Measurements from ENCODE around the gene ACSF2.
"Not testable (repeated sequence)": the region's sequence is repeated elsewhere in the genome, so short reads cannot be mapped to it uniquely, and the experiment has no call there.

ACSF2 gene

GRCh38 chr17:50472286-50472685 is 46.3 kb downstream of the ACSF2 start:
- ATAC-seq = no peak
- TF ChIP-seq TOX (CRISPR knock-in tag; IDR thresholded peaks at IDR 0.05; ENCODE audit: borderline replicate concordance) (no peak), TSHZ2 (CRISPR knock-in tag; IDR thresholded peaks at IDR 0.05) (no peak), ISL1 (CRISPR knock-in tag; IDR thresholded peaks at IDR 0.05) (no peak)
- TF ChIP-seq, protein P1, sequence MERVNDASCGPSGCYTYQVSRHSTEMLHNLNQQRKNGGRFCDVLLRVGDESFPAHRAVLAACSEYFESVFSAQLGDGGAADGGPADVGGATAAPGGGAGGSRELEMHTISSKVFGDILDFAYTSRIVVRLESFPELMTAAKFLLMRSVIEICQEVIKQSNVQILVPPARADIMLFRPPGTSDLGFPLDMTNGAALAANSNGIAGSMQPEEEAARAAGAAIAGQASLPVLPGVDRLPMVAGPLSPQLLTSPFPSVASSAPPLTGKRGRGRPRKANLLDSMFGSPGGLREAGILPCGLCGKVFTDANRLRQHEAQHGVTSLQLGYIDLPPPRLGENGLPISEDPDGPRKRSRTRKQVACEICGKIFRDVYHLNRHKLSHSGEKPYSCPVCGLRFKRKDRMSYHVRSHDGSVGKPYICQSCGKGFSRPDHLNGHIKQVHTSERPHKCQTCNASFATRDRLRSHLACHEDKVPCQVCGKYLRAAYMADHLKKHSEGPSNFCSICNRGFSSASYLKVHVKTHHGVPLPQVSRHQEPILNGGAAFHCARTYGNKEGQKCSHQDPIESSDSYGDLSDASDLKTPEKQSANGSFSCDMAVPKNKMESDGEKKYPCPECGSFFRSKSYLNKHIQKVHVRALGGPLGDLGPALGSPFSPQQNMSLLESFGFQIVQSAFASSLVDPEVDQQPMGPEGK (CRISPR knock-in tag; IDR thresholded peaks at IDR 0.05; ENCODE audit: borderline replicate concordance) = no peak

GRCh38 chr17:50472761-50473161 is 46.7 kb downstream of the ACSF2 start:
- ATAC-seq = not testable (repeated sequence)

DNA sequence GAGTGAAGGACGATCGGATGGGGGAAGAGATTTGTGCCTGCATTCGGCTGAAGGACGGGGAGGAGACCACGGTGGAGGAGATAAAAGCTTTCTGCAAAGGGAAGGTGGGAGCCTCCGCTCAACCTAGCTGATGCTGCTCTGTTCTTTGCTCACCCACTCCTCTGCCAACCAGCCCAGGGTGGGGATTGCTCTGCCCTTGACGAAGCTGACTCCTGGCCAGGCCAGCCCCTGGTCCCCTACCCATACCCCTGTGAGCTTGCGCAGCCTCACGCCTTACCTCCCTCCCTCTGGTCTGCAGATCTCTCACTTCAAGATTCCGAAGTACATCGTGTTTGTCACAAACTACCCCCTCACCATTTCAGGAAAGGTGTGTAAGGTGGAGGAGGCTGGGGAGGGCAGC is 47.9 kb downstream of the ACSF2 start:
- ATAC-seq = no peak

DNA sequence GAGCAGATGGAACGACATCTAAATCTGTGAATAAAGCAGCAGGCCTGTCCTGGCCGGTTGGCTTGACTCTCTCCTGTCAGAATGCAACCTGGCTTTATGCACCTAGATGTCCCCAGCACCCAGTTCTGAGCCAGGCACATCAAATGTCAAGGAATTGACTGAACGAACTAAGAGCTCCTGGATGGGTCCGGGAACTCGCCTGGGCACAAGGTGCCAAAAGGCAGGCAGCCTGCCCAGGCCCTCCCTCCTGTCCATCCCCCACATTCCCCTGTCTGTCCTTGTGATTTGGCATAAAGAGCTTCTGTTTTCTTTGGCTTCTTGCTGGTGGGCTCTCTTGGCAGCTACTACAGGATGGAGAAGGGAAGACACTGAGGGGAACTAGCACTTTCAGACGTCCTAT is 48.5 kb downstream of the ACSF2 start:
- TF ChIP-seq CSDC2 (CRISPR knock-in tag; IDR thresholded peaks at IDR 0.05) (no peak), RARB (CRISPR knock-in tag; IDR thresholded peaks at IDR 0.05) (no peak), ESRRG (CRISPR knock-in tag; IDR thresholded peaks at IDR 0.05) (no peak)
- no peak for ATAC-seq

More for the DNA sequence above, 47.9 kb downstream of the ACSF2 start:
- no peak for TF ChIP-seq TCF4 (CRISPR knock-in tag; IDR thresholded peaks at IDR 0.05; ENCODE audit: borderline replicate concordance)
- TF ChIP-seq PPARA (CRISPR knock-in tag; IDR thresholded peaks at IDR 0.05; ENCODE audit: borderline replicate concordance) = no peak
- no peak for TF ChIP-seq BACH2 (CRISPR knock-in tag; IDR thresholded peaks at IDR 0.05; ENCODE audit: borderline replicate concordance)
- no peak for TF ChIP-seq ARNTL (CRISPR knock-in tag; IDR thresholded peaks at IDR 0.05; ENCODE audit: borderline replicate concordance, low read depth)
- TF ChIP-seq, protein P2, sequence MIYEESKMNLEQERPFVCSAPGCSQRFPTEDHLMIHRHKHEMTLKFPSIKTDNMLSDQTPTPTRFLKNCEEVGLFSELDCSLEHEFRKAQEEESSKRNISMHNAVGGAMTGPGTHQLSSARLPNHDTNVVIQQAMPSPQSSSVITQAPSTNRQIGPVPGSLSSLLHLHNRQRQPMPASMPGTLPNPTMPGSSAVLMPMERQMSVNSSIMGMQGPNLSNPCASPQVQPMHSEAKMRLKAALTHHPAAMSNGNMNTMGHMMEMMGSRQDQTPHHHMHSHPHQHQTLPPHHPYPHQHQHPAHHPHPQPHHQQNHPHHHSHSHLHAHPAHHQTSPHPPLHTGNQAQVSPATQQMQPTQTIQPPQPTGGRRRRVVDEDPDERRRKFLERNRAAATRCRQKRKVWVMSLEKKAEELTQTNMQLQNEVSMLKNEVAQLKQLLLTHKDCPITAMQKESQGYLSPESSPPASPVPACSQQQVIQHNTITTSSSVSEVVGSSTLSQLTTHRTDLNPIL (CRISPR knock-in tag; IDR thresholded peaks at IDR 0.05; ENCODE audit: low read depth) = no peak
- TF ChIP-seq TOX (CRISPR knock-in tag; IDR thresholded peaks at IDR 0.05; ENCODE audit: borderline replicate concordance) = no peak
- no peak for TF ChIP-seq CSDC2 (CRISPR knock-in tag; IDR thresholded peaks at IDR 0.05)
- TF ChIP-seq SNAI2 (CRISPR knock-in tag; IDR thresholded peaks at IDR 0.05) = no peak
- no peak for TF ChIP-seq TSHZ2 (CRISPR knock-in tag; IDR thresholded peaks at IDR 0.05)

- TF ChIP-seq TSHZ2 (CRISPR knock-in tag; IDR thresholded peaks at IDR 0.05) = no peak
- no peak for TF ChIP-seq TCF4 (CRISPR knock-in tag; IDR thresholded peaks at IDR 0.05; ENCODE audit: borderline replicate concordance)
- no peak for TF ChIP-seq ARNTL (CRISPR knock-in tag; IDR thresholded peaks at IDR 0.05; ENCODE audit: borderline replicate concordance, low read depth)
- TF ChIP-seq, protein P2 (CRISPR knock-in tag; IDR thresholded peaks at IDR 0.05; ENCODE audit: low read depth) = no peak
- no peak for TF ChIP-seq TOX (CRISPR knock-in tag; IDR thresholded peaks at IDR 0.05; ENCODE audit: borderline replicate concordance)
- TF ChIP-seq ZNF8 (CRISPR knock-in tag; IDR thresholded peaks at IDR 0.05) = no peak
- no peak for TF ChIP-seq ZNF565 (CRISPR knock-in tag; conservative IDR thresholded peaks at IDR 0.05; ENCODE audit: low read depth)
- no peak for TF ChIP-seq CSDC2 (CRISPR knock-in tag; IDR thresholded peaks at IDR 0.05)
- no peak for TF ChIP-seq RARB (CRISPR knock-in tag; IDR thresholded peaks at IDR 0.05)
- no peak for TF ChIP-seq BACH2 (CRISPR knock-in tag; IDR thresholded peaks at IDR 0.05; ENCODE audit: borderline replicate concordance)
- TF ChIP-seq ISL1 (CRISPR knock-in tag; IDR thresholded peaks at IDR 0.05) = no peak
- no peak for TF ChIP-seq ZC3H10 (CRISPR knock-in tag; IDR thresholded peaks at IDR 0.05)
- TF ChIP-seq ZNF70 (CRISPR knock-in tag; IDR thresholded peaks at IDR 0.05) = no peak
- no peak for TF ChIP-seq ESRRG (CRISPR knock-in tag; IDR thresholded peaks at IDR 0.05)
- TF ChIP-seq ZFP3 (CRISPR knock-in tag; IDR thresholded peaks at IDR 0.05) = no peak
- no peak for ATAC-seq
Measured at GRCh38 chr17:50475362-50475761, 49.3 kb downstream of the ACSF2 start.

All from SK-N-SH treated with all-trans-retinoic acid at 6 μM for 48 hours (cell line).